H9 (cell line): Measurements from ENCODE around the gene CLCNKA. TPM values are rescaled to one million over a fixed set of nuclear protein-coding genes. Genes with fewer than 3 reads are reported as not detected.

ENCODE experiments used
- DNase-seq: peaks from one replicate; pipeline ENCODE4 v3.0.0-alpha.2; 2017
- H2AFZ ChIP-seq: one replicate; pipeline ENCODE4 v1.6.1; 2013; ENCODE audit warnings: mild to moderate bottlenecking, low read length, control low read depth, moderate library complexity
- H2AK5ac ChIP-seq: 2 replicates; pipeline ENCODE4 v1.6.1; 2013; ENCODE audit warnings: low read length, control low read depth, mixed read lengths; ENCODE audit not compliant: insufficient read length
- H2BK120ac ChIP-seq: one replicate; pipeline ENCODE4 v1.6.1; 2013; ENCODE audit warnings: low read depth, mild to moderate bottlenecking, low read length, control low read depth, inconsistent platforms; ENCODE audit not compliant: poor library complexity, severe bottlenecking
- H2BK12ac ChIP-seq: 2 replicates; pipeline ENCODE4 v1.6.1; 2013; ENCODE audit warnings: low read length, control low read depth, mixed read lengths, low read depth; ENCODE audit not compliant: insufficient read length
- H2BK15ac ChIP-seq: 2 replicates; pipeline ENCODE4 v1.6.1; 2013; ENCODE audit warnings: low read depth, low read length, control low read depth
- H2BK20ac ChIP-seq: one replicate; pipeline ENCODE4 v1.6.1; 2013; ENCODE audit warnings: low read depth, mild to moderate bottlenecking, low read length, control low read depth, inconsistent platforms; ENCODE audit not compliant: poor library complexity, severe bottlenecking
- H2BK5ac ChIP-seq: 2 replicates; pipeline ENCODE4 v1.6.1; 2013; ENCODE audit warnings: low read length, control low read depth, mixed read lengths; ENCODE audit not compliant: insufficient read length
- H3K14ac ChIP-seq: 2 replicates; pipeline ENCODE4 v1.6.1; 2013; ENCODE audit warnings: low read length, control low read depth; ENCODE audit not compliant: insufficient read depth
- H3K18ac ChIP-seq: 2 replicates; pipeline ENCODE4 v1.6.1; 2013; ENCODE audit warnings: low read depth, mild to moderate bottlenecking, mixed read lengths, low read length, control low read depth; ENCODE audit not compliant: insufficient read length
- H3K23ac ChIP-seq: 2 replicates; pipeline ENCODE4 v1.6.1; 2013; ENCODE audit warnings: low read length, control low read depth, mixed read lengths, low read depth; ENCODE audit not compliant: insufficient read length
- H3K23me2 ChIP-seq: 2 replicates; pipeline ENCODE4 v1.6.1; 2013; ENCODE audit warnings: low read depth, mild to moderate bottlenecking, mixed read lengths, low read length, control low read depth; ENCODE audit not compliant: insufficient read length, poor library complexity, severe bottlenecking
- H3K27ac ChIP-seq: 2 replicates; pipeline ENCODE4 v1.5.1; 2013; ENCODE audit warnings: low read length, control low read depth, mixed read lengths, low read depth; ENCODE audit not compliant: insufficient read length
- H3K27me3 ChIP-seq: 2 replicates; pipeline ENCODE4 v1.6.1; 2013; ENCODE audit warnings: low read length, control low read depth, inconsistent platforms; ENCODE audit not compliant: insufficient read depth
- H3K4ac ChIP-seq: 2 replicates; pipeline ENCODE4 v1.6.1; 2013; ENCODE audit warnings: low read depth, mild to moderate bottlenecking, control low read depth, inconsistent platforms, low read length, moderate library complexity
- H3K4me1 ChIP-seq: 2 replicates; pipeline ENCODE4 v1.6.1; 2013; ENCODE audit warnings: low read length, control low read depth, inconsistent platforms; ENCODE audit not compliant: insufficient read depth
- H3K4me2 ChIP-seq: 2 replicates; pipeline ENCODE4 v1.6.1; 2013; ENCODE audit warnings: low read length, control low read depth, mixed read lengths; ENCODE audit not compliant: insufficient read length, insufficient read depth
- H3K56ac ChIP-seq: 2 replicates; pipeline ENCODE4 v1.6.1; 2013; ENCODE audit warnings: low read depth, mild to moderate bottlenecking, mixed read lengths, low read length, control low read depth; ENCODE audit not compliant: insufficient read length
- H3K79me1 ChIP-seq: 2 replicates; pipeline ENCODE4 v1.6.1; 2013; ENCODE audit warnings: low read depth, mild to moderate bottlenecking, moderate library complexity, low read length, control low read depth, inconsistent platforms; ENCODE audit not compliant: insufficient read depth, poor library complexity, severe bottlenecking
- H3K79me2 ChIP-seq: 2 replicates; pipeline ENCODE4 v1.6.1; 2013; ENCODE audit warnings: low read length, control low read depth, inconsistent platforms; ENCODE audit not compliant: insufficient read depth
- H3K9ac ChIP-seq: 2 replicates; pipeline ENCODE4 v1.6.1; 2013; ENCODE audit warnings: low read length, control low read depth, mixed read lengths; ENCODE audit not compliant: insufficient read length; ENCODE audit errors: extremely low read depth
- H3K9me3 ChIP-seq: one replicate; pipeline ENCODE4 v1.6.1; 2013; ENCODE audit warnings: low read depth, low read length, inconsistent platforms; ENCODE audit not compliant: control insufficient read depth
- H3T11ph ChIP-seq: one replicate; pipeline ENCODE4 v1.6.1; 2013; ENCODE audit warnings: mild to moderate bottlenecking, low read length, control low read depth, inconsistent platforms
- H4K20me1 ChIP-seq: one replicate; pipeline ENCODE4 v1.6.1; 2013; ENCODE audit not compliant: control insufficient read depth, insufficient read length, insufficient read depth
- H4K5ac ChIP-seq: 2 replicates; pipeline ENCODE4 v1.6.1; 2013; ENCODE audit warnings: low read depth, mild to moderate bottlenecking, mixed read lengths, low read length, control low read depth; ENCODE audit not compliant: insufficient read length
- H4K8ac ChIP-seq: replicated peaks from 2 replicates; pipeline ENCODE4 v1.6.1; 2013; ENCODE audit warnings: low read length, control low read depth, mixed read lengths, low read depth; ENCODE audit not compliant: insufficient read length
- H4K91ac ChIP-seq: 2 replicates; pipeline ENCODE4 v1.6.1; 2013; ENCODE audit warnings: low read depth, mild to moderate bottlenecking, moderate library complexity, mixed read lengths, low read length, control low read depth; ENCODE audit not compliant: insufficient read length
- H3K27ac Mint-ChIP-seq, 3 experiments: 2 replicates in 2 of 3; 3 replicates in 1 of 3; pipeline ENCODE4 v1.8.0; 2020 to 2021; ENCODE audit warnings: mixed read lengths in 3 of 3, mild to moderate bottlenecking in 1 of 3, moderate library complexity in 1 of 3
- H3K27me3 Mint-ChIP-seq: 2 replicates; pipeline ENCODE4 v1.8.0; 2021; ENCODE audit warnings: low read depth, mild to moderate bottlenecking, moderate library complexity, mixed read lengths
- H3K36me3 Mint-ChIP-seq, 3 experiments: 2 replicates in 2 of 3; 3 replicates in 1 of 3; pipeline ENCODE4 v1.8.0; 2020 to 2021; ENCODE audit warnings: low read depth in 3 of 3, mixed read lengths in 3 of 3; ENCODE audit not compliant: insufficient read depth in 1 of 3
- H3K4me1 Mint-ChIP-seq, 2 experiments: 2 replicates each; pipeline ENCODE4 v1.8.0; 2020; ENCODE audit warnings: mixed read lengths in 2 of 2
- H3K4me3 Mint-ChIP-seq, 2 experiments: 2 replicates in 1 of 2; 3 replicates in 1 of 2; pipeline ENCODE4 v1.8.0; 2020 to 2021; ENCODE audit warnings: mild to moderate bottlenecking in 2 of 2, mixed read lengths in 2 of 2, moderate library complexity in 1 of 2
- H3K9me3 Mint-ChIP-seq, 2 experiments: 2 replicates in 1 of 2; 3 replicates in 1 of 2; pipeline ENCODE4 v1.8.0; 2020; ENCODE audit warnings: mild to moderate bottlenecking in 2 of 2, mixed read lengths in 2 of 2, moderate library complexity in 1 of 2
- CTCF ChIP-seq: fragments of 200-600 bp; sonication (generic); conservative IDR thresholded peaks from 3 replicates; pipeline ENCODE4 v1.8.0; 2021; ENCODE audit warnings: antibody characterized with exemption, mild to moderate bottlenecking
- WGBS: extraction: QIAGEN DNeasy Blood & Tissue Kit; methylation state at CpG from one replicate; pipeline ENCODE4 v1.1.7; 2013; ENCODE audit warnings: missing lambda C conversion rate, low lambda C conversion rate, mixed read lengths; ENCODE audit not compliant: insufficient read length; ENCODE audit errors: extremely low coverage; 5-methylcytosine and 5-hydroxymethylcytosine counted together
- total RNA-seq: library from RNA; stranded (reverse); gene quantifications from 2 replicates; pipeline ENCODE4 v1.2.1, GENCODE V29; 2021

The CLCNKA gene
- total RNA-seq, 1 experiment from 2014 or later, result 0.98 TPM

- no peak for DNase-seq
- H4K5ac ChIP-seq, result no peak overlapping the region
- no peak overlapping the region for H2AFZ ChIP-seq
- Mint-ChIP-seq H3K9me3 (peaks cover 0 to 2% of the 10 kb centered on the region in 2 experiments; a peak in 1 of 5 replicates), H3K27me3 (peaks cover 61% of the 10 kb centered on the region), H3K4me1 (peaks cover 10 to 23% of the 10 kb centered on the region in 2 experiments), H3K4me3 (no peak overlapping the region), H3K27ac (peak overlapping the region in 1 of 3 experiments; percentile 83; a peak in 1 of 7 replicates), H3K36me3 (no peaks in the 10 kb centered on the region)
- H3K9me3 ChIP-seq, result no peaks in the 10 kb centered on the region
- no peak overlapping the region for H4K8ac ChIP-seq
- H3K79me1 ChIP-seq, result no peaks in the 10 kb centered on the region
- TF ChIP-seq CTCF, result no peak
- H3K79me2 ChIP-seq, result no peaks in the 10 kb centered on the region
- H4K91ac ChIP-seq, result no peak overlapping the region
- no peak overlapping the region for H3K27ac ChIP-seq
- H2BK120ac ChIP-seq, result no peak overlapping the region
- H3K56ac ChIP-seq, result no peak overlapping the region
- no peak overlapping the region for H2BK12ac ChIP-seq
- no peak overlapping the region for H3T11ph ChIP-seq
- peaks cover 3% of the 10 kb centered on the region for H3K23me2 ChIP-seq
- H3K4me1 ChIP-seq, result no peaks in the 10 kb centered on the region
- no peak overlapping the region for H3K18ac ChIP-seq
- H3K4ac ChIP-seq, result no peak overlapping the region
- H3K27me3 ChIP-seq, result no peaks in the 10 kb centered on the region
- no peak overlapping the region for H3K9ac ChIP-seq
- H2BK5ac ChIP-seq, result no peak overlapping the region
- no peak overlapping the region for H2AK5ac ChIP-seq
- no CpG with 5 or more reads among the region's 11 CpGs for WGBS
- peak overlapping the region; percentile 26; the same call in 1 of the 2 replicates for H3K14ac ChIP-seq
- H2BK20ac ChIP-seq, result no peak overlapping the region
- no peak overlapping the region for H3K23ac ChIP-seq
- H2BK15ac ChIP-seq, result no peak overlapping the region
- no peaks in the 10 kb centered on the region for H4K20me1 ChIP-seq
- no peak overlapping the region for H3K4me2 ChIP-seq
Observed at GRCh38 chr1:16022393-16022792, 557 bp downstream of the CLCNKA start.
